Measurements from ENCODE around the gene OST4.

Gene OST4

DNA sequence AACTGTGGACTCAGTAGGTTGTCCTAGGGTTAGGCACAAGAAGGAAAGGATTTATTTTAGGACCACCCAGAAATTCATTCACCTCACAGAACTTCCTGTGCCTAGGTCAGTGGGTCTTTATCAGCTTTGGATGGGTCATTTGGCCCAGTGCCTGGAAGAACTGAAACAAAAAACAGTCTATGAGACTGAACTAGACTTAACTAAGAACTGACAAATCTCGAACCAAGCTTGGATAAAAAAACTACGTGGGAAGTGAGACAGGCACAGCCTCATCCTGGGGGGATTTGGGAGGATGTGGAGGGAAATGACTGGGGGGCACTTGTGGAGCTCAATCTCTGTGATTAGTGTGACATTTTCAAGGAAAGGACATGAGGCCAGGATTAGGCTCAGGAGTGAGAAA is 2.3 kb upstream of the OST4 start:
- no peak for DNase-seq (ENCODE audit: low spot score)
- TF ChIP-seq, protein P1, sequence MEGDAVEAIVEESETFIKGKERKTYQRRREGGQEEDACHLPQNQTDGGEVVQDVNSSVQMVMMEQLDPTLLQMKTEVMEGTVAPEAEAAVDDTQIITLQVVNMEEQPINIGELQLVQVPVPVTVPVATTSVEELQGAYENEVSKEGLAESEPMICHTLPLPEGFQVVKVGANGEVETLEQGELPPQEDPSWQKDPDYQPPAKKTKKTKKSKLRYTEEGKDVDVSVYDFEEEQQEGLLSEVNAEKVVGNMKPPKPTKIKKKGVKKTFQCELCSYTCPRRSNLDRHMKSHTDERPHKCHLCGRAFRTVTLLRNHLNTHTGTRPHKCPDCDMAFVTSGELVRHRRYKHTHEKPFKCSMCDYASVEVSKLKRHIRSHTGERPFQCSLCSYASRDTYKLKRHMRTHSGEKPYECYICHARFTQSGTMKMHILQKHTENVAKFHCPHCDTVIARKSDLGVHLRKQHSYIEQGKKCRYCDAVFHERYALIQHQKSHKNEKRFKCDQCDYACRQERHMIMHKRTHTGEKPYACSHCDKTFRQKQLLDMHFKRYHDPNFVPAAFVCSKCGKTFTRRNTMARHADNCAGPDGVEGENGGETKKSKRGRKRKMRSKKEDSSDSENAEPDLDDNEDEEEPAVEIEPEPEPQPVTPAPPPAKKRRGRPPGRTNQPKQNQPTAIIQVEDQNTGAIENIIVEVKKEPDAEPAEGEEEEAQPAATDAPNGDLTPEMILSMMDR (IDR thresholded peaks at IDR 0.05; ENCODE audit: extremely low read depth, missing control alignments): no peak

DNA sequence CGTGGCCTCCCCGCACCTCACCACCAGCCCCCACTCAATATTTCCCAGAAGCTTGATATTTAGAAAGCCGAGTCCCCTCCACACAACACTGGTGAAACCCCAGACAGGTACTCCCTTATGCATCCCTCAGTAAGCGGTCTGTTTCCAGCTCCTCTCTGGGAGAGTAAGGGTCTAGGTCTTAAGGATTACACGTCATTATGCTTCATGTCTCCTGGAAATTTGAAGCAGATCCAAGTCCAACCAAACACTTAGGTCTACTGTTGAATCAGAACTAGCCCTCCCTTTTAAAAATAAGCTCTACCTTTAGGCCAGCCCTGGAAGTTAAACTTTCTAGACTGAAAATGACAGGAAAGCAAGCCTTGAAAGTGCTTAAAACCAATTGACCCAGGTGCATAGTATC is 1.5 kb upstream of the OST4 start:
- no peak for DNase-seq (ENCODE audit: low spot score)
- TF ChIP-seq, protein P1 (IDR thresholded peaks at IDR 0.05; ENCODE audit: extremely low read depth, missing control alignments): no peak

DNA sequence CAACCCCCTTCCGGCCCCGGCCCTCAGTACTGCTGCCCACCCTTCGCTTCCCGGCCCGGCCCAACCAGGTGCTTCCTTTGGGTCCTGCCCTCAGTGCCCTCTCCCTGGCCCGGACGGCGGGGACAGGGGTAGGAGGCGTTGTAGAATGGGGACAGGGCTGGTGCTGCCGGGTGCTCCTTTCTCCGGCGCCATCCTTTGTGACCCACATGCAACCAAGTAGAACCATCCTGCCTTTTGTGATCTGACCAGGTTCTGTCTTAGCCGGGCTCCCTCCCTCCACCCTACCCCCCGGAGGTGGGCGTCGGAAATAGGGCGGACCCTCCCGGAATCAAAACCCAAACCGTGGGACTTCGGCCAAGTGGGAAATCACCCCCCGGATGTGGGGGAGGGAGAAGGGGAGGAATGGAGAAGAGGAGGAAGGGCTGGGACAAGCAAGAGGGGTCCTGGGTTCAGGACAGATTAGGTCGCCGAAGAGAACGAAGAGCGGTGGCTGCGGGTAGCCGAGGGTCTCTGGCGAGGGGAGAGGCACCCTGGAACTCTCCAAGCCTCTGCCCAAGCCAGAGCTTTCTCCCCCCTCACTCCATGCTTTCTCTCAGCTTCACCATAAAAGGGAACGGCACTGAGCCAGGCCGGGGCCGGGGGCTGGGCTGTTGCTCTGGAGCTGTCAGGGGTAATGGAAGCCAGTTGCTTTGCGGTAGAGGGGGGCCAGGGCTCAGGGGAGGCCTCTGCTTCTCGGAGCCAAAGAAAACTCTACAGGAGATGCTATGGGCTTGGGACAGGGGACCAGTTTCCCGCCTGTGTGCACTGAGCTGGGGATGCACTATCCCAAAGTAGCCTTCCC is 756 bp upstream of the OST4 start:
- TF ChIP-seq, protein P1 (IDR thresholded peaks at IDR 0.05; ENCODE audit: extremely low read depth, missing control alignments): no peak
- peak; percentile 60 for DNase-seq (ENCODE audit: low spot score)

DNA sequence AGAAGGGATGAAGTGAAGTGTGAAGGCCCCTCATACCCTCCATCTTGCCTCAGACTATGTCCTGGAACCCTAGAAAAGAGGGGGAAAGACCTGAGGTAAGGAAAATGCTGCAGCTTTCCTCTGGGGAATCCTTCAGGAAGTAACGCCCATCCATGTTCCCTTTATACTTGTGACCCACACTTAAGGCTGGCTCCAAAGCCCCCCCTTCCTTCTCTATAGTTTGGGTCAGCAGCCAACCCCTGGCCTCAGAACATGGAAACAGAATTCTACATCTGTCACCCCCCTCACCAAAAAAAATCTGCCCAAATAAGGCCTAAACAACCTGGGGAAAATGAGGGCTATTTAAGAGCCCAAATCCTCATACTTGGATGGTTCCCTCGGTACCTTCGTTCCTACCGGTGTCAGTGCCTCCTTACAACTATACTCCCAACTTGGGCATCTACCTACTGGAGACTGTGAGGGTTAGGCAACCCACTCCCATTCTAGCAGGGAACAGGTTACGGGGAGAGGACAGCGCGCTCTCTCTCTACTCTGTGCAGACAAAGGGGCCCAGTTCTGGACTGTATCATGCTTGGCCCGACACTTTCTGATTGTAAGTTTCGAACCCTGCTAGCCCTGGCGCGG is 689 bp downstream of the OST4 start:
- TF ChIP-seq, protein P1 (IDR thresholded peaks at IDR 0.05; ENCODE audit: extremely low read depth, missing control alignments): no peak
- DNase-seq (ENCODE audit: low spot score): no peak

DNA sequence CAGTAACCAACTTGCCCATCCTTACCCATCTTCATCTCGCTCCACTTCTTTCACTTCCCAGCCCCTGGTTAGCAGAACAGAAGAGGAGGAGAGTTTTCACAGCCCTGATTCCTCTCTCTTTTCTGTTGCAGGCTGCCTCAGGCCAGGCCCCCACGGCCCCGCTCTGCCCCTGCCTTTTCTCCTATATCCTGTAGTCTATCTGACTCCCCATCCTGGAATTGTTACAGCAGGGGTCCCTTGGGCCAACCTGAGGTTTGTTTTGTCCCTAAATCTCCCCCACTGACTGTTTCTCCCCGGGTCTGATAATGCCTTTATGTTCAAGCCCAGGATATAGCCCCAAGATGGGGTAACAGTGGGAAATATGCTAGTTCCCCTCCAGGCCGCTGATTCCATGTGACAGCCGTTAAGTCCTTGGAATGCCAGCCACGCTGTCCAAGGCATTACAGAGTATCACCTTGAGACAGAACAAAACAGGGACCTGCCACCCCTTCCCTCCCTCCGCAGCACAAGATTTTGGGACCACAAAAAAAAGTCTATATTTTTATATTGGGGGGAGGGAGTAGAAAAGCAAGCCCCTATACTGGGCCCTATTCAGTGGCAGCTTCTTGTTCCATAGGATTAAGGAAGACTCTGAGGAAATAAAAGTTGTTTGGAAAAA is 1.4 kb downstream of the OST4 start:
- TF ChIP-seq, protein P1 (IDR thresholded peaks at IDR 0.05; ENCODE audit: extremely low read depth, missing control alignments): no peak
- DNase-seq (ENCODE audit: low spot score): no peak

DNA sequence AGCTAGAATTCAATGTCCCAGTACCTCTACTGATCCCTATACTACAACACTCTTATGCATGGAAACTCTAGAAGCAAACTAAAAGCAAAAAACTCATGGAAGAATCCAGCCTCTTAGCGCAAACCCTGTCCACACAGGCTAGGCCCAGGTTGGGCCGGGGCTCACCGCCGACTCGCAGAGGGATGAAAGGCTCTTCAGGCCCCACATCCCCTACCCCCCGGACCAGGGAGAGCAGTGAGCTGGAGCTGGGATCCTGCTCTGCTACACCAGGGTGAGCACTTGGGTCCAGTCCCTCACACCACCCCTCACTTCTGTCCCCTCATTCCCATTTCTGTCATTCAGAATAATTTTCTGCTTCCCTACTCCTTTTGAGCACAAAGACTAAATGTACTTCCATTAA is 2.0 kb downstream of the OST4 start:
- no peak for DNase-seq (ENCODE audit: low spot score)
- TF ChIP-seq, protein P1 (IDR thresholded peaks at IDR 0.05; ENCODE audit: extremely low read depth, missing control alignments): no peak

DNA sequence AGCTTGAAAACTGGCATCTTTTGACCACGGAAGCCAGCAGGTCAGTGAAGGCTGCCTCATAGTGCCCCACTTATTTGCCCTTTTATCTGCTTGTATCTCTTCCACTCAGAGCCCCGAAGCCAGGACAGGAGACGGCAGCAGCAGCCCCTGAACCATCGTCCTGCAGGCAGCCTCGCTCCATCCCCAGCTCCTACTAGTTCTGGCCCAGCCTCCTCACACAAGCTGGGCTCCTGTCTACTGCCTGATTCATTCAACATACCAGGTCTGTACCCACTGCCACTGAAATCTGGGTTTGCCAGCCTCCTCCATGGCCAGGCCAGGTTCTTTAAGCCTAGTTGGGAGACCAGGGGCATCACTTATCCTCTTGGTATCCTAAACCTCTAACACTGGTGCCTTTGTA is 4.1 kb downstream of the OST4 start:
- DNase-seq (ENCODE audit: low spot score): no peak
- TF ChIP-seq, protein P1 (IDR thresholded peaks at IDR 0.05; ENCODE audit: extremely low read depth, missing control alignments): no peak

All from GM20000 (cell line).